Astrocyte (in vitro differentiated cells and primary cell): ENCODE measurements around the gene ABCB8.

ENCODE experiments used
- CTCF ChIP-seq: IDR thresholded peaks from 2 replicates; pipeline ENCODE4 v1.5.1; 2011; ENCODE audit warnings: low read depth, mild to moderate bottlenecking, inconsistent platforms, low read length, moderate library complexity; ENCODE audit not compliant: insufficient read depth
- EZH2 ChIP-seq: IDR thresholded peaks from 2 replicates; pipeline ENCODE4 v1.6.1; 2012; ENCODE audit warnings: mild to moderate bottlenecking, low read length, inconsistent platforms; ENCODE audit not compliant: insufficient read depth

GRCh38 chr7:151010307-151011096, 17.7 kb upstream of the ABCB8 start:
- TF ChIP-seq CTCF (no peak), EZH2 (no peak)
